ENCODE data around the gene NTRK2. TPM values are rescaled to one million over a fixed set of nuclear protein-coding genes. Genes with fewer than 3 reads are reported as not detected.

The NTRK2 gene
- total RNA-seq, 1 donor from 2014 or later: 7.7 TPM

DNA sequence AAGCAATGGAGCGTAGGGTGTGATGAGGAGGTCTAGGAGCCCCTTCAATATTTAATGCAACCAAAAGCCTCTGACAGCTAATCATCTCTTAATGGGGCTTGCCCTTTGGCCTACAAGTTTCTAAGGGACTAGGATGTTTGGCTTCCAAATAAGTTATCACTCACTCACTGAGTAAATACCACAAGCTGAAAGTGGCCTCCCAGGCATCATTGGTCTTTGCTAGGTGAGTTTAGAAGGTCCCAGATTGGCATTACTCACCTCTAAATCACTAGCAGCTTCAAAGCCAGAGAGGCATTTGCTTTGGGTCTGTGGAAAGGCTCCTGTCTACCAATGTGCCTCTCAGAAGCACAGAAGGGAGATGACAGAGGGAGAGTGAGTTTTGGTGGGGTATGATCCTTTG, 344.2 kb downstream of the NTRK2 start:
- no peak for DNase-seq (ENCODE audit: low spot score)

DNA sequence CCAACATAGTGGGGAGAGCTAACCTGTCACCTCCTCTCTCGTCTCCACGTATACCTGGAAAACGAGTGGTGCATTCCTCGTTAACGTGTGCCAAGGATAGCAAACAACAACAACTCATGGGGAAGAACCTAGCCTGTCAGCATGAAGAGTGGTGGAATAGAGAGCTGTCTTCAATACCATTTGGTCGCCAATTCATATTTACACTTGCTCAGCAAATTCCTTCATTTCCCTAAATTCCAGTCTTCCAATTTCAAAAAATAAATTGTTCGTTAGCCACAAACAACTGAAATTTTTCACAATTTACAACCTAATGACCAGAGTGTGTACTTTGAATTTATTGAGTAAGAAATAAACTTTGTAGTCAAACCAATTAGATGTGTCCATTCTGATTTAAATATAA, 344.8 kb downstream of the NTRK2 start:
- no peak for DNase-seq (ENCODE audit: low spot score)

DNA sequence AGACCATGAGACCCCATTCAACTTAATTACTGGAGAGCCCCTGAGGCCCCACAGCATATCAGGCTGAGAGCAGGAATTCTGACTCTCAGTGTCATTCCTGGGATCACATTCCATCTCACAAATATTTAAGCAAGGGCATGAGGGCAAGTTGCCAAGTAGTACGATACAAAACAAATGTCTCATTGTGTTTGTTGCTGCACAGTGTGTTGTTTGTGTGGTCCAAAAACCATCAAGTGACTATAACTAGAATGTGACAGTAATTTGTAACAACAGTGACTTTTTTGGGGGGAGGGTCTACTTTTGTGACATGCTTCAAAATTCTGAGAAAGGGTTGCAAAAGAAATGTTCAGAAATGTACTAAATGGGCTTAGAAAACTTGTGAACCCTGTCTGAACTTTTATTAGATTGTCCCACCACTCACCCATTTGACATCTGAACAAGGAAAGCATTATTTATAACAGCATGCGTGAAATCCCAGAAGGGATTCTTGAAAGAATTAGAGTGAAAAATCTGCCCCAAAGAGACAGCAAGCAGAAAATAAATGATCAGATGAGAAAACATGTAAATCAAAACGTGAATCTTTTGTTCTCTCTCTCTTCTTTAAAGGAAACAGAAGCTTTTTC, 347.0 kb downstream of the NTRK2 start:
- peak; percentile 12 for DNase-seq (ENCODE audit: low spot score)

DNA sequence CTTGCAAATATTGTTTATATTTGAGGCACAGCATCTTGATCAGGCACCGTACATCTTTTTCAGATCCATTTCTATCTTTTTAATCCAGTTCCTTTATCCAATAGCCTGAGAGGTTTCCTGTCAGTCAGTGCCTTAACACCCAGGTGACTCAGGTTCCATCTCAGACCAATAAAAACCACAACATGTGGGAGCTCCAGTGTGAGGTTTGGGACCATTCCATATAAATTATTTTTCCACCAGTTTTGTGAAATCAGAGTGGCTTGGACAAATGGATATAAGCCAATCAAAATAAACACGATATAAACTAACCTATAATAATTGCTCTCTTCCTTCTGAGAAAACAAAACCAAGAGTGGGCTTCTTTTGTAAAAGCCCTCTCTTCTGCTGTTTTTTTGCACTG, 351.3 kb downstream of the NTRK2 start:
- no peak for DNase-seq (ENCODE audit: low spot score)

DNA sequence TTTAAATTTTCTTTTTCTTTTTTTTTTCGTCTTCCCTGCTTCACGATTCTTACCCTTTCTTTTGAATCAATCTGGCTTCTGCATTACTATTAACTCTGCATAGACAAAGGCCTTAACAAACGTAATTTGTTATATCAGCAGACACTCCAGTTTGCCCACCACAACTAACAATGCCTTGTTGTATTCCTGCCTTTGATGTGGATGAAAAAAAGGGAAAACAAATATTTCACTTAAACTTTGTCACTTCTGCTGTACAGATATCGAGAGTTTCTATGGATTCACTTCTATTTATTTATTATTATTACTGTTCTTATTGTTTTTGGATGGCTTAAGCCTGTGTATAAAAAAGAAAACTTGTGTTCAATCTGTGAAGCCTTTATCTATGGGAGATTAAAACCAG, 352.2 kb downstream of the NTRK2 start:
- DNase-seq (ENCODE audit: low spot score): no peak

DNA sequence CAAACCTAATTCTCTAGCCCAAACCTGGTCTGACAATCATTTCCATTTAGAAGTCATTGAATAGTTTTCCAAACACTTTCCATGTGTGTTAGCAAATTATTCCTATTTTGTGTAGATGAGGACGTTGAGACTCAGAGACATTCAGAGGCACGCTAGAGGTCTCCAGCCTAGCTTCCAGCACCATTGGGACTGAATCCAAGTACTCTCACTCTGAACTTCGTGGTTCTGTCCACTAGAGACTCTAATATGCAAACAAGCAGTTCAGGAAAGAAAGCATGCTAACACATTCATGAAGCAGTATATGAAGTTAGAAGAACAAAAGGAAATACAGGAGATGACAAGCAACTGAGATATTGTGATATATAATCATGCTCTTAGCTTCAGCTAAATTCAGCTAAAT, 354.8 kb downstream of the NTRK2 start:
- no peak for DNase-seq (ENCODE audit: low spot score)

DNA sequence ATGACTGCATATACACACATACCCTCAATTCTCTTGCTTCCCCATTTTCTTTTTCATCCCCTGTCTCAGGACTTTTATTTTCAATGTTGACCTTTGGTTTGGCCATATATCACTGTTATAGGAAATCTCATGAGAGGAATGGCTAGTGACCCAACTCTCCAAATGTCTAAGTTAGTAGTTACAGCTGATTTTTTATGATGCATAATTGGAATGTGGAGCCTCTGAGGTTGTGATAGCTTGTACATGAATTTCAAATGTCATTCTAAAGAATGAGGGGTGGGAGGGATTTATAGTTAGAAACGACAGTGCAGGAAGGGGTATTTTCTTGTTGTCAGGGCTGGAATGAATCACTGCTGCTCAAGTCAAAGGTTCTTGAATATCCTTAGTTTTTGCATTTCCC, 356.1 kb downstream of the NTRK2 start:
- no peak for DNase-seq (ENCODE audit: low spot score)

DNA sequence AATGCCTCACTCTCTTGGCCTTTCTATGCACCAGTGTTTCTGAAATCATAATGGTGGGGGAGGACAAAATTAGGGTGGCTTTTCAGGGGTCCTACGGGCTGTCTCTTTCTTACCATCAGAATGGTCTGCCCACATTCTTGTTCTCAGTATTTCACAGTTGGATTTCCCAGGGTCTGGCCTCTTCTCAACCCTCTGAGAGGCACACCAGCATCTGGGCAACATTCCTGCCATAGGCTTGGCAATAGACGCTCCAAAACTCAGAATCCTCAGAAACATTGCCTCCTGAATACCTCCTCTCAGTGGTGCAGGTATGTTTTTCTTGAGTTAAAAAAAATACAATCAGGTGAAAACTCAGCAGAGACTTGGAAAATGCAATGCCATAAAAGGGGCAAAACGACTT, 358.3 kb downstream of the NTRK2 start:
- DNase-seq (ENCODE audit: low spot score): no peak

DNA sequence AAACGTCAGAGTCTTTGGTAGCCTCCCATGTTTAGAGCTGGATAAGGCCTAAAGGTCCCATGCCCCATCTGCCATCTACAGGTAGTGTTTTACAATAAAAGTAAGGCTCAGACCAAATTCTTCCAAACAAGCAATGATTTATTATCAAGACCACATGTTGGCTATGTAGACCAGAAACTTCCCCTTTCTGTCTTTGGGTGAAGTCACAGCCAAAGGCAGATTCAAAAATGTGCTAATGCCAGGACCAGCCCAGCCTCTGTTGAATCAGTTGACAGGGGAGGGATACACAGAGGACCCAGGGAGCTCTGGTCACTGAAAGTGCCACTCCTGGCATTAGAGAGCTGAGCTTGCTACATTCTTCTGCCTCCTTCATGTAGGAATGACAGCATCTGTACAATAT, 360.8 kb downstream of the NTRK2 start:
- no peak for DNase-seq (ENCODE audit: low spot score)

DNA sequence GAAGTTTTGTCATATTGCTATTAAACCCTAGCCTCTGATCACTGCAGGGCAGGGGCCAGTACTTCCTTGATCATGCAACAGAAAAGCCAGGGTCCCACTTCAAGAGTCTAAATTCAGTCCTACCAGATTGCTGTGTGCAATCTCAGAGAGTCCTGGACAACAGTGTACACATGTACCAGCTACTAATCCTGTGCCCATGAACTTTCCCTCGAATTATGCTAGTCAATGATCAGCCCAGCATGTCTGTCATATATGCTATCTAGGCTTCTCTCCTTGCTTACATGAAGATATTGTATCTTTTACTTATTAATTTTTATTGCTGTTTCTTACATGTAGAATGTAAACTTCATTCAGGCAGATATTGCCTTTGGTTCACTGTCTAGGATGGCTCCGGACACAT, 367.0 kb downstream of the NTRK2 start:
- no peak for DNase-seq (ENCODE audit: low spot score)

DNA sequence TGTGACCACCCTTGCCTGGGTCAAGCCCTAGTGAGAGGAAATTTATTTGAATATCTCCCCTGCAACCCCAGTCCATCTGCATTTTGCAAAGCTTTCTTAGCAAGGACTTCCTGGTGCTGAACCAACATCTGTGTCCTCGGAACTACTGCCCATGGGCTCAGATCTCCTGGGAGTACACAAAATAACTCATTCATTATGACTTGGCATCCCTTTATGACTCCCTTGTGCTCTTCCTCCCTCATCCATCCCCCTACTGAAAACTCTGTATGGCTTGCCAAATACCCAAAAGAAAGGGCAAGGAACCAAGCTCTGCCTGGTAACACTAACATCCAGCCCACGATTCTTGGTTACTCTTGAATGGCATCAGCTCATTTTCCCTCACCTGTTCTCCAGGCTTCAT, 368.5 kb downstream of the NTRK2 start:
- no peak for DNase-seq (ENCODE audit: low spot score)

DNA sequence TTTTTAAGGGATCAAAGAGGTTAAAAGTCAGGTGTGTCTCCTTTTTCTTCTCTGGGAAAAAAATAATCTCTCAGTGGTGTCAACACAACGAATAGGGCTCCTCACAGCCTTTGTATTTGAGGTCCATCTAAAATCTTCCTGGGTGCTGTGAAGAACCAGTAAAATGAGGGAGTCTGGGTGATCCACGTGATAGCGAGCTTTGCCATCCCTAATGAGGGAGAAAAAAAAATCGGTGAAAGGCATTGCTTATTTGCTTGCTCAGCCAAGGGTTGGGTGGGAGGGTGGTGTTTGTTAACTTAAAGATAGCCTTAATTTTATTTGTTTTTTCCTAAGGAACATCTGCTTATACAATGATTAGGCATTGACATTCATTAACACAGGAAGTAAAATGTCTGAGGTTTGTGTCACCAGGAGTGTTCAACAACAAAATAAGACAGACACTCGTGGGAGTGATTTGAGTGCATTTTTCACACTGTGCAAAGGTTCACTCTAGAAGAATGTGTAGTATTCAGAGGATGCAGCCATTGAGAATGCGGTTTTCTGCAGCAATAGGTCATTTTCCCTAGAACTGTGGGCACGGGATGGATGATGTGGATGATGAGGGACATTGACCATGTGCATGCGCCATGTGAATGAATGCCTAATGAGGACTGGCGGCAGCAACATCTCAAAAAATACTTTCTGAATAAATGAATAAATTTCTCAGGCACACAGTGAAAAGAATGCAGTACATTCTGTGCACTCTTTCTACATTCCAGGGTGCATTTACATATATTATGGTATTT, 369.5 kb downstream of the NTRK2 start:
- DNase-seq (ENCODE audit: low spot score): no peak

DNA sequence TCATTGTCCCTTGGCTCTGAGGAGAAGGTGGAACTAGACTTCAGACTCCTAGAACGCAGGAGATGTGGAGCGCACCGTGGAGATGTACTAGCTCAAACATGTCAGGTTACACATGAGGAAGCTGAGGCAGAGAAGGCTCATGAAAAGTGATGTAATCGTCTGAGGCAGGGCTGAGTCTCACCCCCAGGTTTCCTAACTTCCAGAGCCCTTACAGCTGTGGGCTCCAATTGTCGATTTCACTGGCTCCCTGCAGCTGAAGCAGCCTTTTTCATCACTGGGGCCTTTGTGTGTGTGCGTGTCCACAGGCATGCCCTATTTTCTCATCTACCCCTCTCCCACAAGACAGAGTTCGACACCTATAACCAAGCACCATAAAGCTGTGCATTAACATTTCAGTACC, 370.6 kb downstream of the NTRK2 start:
- no peak for DNase-seq (ENCODE audit: low spot score)

DNA sequence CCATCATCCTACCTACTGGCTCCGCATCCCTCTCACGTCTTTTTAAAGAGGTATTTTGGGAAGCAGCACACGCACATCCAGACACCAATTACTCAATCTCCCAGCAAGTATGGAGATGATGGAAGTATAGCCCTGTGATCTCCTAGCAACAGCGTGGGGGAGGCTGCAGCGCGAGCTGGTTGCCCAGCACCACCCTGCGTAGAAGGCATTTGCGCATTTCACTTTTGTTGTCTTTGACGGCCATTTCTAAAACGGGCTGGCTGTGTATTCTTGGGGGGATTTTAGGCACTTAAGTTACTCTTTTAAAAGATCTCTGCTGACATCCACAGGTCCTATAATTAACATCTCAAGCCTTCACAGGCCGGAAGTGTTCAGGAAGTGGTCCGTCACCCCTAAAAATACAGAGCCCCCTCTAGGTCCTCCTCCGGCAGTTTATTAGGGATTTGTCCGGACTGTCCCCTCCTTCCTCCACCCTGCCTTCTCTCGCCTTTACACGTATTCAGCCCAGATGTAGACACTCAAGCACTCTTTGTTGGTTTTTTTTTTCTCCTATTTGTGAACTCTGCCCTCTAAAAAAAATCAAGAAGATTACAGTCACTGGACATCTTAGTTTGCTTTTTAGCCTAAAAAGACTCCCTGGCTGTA, 371.4 kb downstream of the NTRK2 start:
- DNase-seq (ENCODE audit: low spot score): peak; percentile 7

DNA sequence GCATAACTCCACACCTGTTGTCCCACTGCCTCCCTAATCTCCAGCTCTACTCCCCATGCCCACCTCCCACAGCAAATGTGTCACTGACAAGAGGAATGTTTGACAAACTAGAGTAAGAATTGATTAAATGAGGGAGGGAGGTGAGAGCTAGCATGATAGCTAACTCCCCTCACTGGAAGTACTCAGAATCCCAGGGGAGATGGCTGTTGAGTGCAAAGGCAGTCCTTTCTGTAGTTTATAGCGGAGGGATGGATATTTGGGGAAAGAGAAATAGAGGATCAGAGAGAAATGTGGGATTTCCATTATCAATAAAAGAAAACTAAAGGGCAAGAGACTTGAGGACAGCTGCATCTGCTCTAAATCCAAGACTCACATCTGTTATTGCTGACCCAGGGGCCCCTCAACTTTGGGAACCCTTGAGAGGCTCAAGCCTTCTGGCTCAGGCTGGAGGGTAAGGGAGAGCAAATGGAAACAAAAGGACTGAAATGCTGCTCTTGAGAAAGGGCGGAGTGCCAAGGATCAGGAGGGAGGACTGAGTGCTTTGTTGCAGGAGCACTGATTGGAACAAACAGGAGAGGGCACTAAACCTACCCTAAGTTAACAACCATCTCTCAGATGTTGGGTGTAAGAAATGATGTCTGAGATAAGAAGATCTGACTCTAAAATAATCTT, 372.1 kb downstream of the NTRK2 start:
- no peak for DNase-seq (ENCODE audit: low spot score)

DNA sequence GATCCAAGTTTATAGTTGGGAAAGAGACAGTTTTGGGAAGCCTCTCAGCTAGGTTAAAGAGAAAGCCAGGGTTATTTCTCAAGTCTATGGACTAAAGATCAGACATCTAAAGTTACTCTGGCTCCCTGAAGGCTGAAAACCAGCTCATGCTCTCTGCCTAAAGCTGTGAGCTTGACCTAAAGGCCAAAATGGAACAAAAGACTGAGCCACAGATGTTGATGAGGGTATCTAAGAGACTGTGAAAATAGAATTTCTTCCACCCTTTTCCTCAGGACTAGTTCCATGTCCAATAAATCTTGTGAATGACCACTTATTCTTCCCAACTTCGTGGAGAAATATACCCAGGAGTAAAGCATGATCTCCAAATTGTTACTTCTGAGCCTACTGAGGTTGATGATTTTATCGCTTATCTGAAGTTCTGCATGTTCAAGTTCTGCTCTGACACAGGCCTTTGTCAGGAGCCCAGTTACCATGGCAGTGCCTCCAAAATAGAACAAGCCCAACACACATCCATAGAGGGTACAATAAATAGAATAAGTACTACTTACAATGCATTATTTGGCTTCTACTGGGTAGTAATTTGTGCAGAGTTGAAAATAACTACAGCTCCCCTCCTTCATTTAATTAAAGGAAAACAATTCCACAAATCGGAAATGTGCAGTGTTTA, 373.6 kb downstream of the NTRK2 start:
- DNase-seq (ENCODE audit: low spot score): no peak

DNA sequence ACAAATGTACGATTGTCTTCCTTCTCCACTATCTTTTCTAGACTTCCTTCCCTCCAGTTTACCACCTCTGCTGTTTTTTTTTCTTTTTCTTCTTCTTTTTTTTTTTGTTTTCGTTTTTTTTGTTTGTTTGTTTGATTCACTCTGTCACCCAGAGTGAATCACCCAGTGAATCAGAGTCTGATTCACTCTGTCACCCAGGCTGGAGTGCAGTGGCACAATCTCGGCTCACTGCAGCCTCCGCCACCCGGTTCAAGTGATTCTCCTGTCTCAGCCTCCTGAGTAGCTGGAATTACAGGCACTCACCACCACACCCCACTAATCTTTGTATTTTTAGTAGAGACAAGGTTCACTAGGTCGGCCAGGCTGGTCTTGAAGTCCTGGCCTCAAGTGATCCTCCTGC, 375.7 kb downstream of the NTRK2 start:
- DNase-seq (ENCODE audit: low spot score): no peak

DNA sequence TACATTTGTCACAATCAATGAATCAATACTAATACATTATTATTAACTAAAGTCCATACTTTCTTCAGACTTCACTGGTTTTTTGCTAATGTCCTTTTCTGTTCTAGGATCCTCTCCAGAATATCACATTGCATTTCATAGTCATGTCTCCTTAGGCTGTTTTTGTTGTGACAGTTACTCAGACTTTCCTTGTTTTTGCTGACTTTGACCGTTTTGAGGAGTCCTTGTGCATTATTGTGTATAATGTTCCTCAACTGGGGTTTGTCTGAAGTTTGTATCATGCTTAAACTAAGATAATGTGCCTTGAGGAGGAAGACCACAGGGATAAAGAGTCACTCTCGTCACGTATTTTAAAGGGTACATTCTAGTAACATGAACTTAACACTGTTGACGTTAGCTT, 376.9 kb downstream of the NTRK2 start:
- DNase-seq (ENCODE audit: low spot score): no peak

DNA sequence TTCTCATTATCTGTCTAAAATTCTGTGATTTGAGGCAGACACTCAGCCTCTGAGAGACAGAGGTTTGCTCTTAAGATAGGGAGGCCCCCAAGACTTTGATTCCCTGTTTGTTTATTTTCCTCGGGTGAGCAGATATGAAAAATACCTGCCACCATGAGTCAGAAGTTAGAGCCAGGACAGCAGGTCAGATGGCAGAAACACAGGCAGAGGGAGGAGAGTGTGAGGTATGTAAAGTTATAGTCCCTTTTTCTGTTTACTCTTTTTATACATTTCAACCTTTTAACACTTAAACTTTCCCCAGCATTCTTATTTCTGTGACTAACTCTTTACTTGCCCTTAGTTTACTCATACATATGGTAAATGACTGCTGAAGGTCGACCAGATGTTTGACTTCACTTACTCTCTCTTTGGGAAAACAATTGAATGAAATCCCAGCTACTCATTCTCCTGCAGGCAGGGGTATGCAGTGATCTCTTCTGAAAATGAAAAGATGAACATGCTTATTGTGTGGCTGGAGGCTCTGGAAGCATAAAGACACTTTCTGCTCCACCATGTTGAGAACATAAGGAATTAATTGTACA, 383.8 kb downstream of the NTRK2 start:
- no peak for DNase-seq (ENCODE audit: low spot score)

DNA sequence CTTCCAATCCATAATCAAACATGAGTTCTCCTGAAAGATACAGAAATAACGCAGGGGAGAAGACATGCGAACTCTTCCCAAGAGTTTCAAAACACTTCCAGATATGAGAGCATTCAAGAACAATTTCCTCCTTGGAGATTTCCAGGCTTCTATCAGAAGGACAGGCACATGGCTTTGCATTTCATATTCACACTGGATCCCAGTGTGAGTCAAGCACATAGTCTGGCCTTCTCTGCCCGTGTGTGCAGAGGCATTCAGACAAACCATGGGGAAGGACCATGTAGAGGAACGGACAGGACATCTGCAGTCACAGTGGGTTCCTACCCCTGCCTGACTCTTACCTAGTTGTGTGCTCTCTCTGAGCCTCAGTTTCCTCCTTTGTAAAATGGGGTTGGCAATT, 384.5 kb downstream of the NTRK2 start:
- no peak for DNase-seq (ENCODE audit: low spot score)

DNA sequence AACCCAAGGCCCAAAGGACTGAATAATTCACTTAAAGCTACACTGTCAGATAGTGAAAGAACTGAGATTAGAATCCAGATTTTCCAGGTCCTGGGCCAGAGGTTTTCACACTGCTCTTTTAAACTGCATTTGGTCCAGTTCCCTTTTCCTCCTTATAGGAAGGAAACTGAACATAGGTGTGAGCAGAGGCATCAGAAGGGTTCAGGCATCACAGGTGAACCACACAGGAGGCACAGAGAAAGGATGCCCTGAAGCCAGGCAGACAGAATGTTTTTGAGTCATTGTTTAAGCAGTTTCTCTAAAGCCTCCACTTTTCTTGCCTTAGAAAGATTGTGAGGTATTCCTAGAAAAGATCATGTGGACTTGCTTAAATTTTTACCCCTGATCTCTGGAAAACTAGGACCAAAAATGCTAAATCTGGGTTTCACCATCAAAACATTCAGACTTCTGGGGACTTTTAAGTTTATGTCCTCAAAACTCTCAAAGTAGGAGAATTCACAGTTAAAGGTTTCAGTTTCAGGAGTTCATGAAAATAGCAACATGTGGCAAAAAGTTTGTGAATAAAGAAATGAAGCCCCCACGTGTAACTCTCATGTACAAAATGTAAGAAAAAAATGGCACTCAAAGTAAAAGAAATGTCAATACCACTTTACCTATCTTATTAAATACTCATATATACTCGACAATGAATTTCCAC, 386.1 kb downstream of the NTRK2 start:
- DNase-seq (ENCODE audit: low spot score): no peak

Data from umbilical cord (tissue), 2 donors.